Kasumi-1 (cell line): Measurements from ENCODE around the gene MRPS18A.
"Not testable (repeated sequence)": the region's sequence is repeated elsewhere in the genome, so short reads cannot be mapped to it uniquely, and the experiment has no call there.

ENCODE experiments used
- DNase-seq, 2 experiments: peaks; one replicate each; lab custom pipeline; 2025; lab: John Stamatoyannopoulos, UW

MRPS18A gene

GRCh38 chr6:43717389-43717788, 29.8 kb upstream of the MRPS18A start:
- DNase-seq = no peak

- no peak for DNase-seq
Measured at GRCh38 chr6:43716099-43716498, 28.5 kb upstream of the MRPS18A start.

GRCh38 chr6:43715056-43715788, 27.6 kb upstream of the MRPS18A start:
- DNase-seq = no peak

- DNase-seq = no peak
Measured at GRCh38 chr6:43714311-43715055, 26.9 kb upstream of the MRPS18A start.

- no peak for DNase-seq
Measured at GRCh38 chr6:43713643-43714310, 26.2 kb upstream of the MRPS18A start.

- no peak for DNase-seq
Measured at GRCh38 chr6:43712579-43712978, 25.0 kb upstream of the MRPS18A start.

GRCh38 chr6:43710576-43710975, 23.0 kb upstream of the MRPS18A start:
- DNase-seq = no peak

- no peak for DNase-seq
Measured at GRCh38 chr6:43709654-43710303, 22.2 kb upstream of the MRPS18A start.

GRCh38 chr6:43708860-43709653, 21.5 kb upstream of the MRPS18A start:
- DNase-seq = no peak

- DNase-seq = no peak
Measured at GRCh38 chr6:43707767-43708166, 20.2 kb upstream of the MRPS18A start.

GRCh38 chr6:43707269-43707668, 19.7 kb upstream of the MRPS18A start:
- no peak for DNase-seq

GRCh38 chr6:43706788-43707187, 19.2 kb upstream of the MRPS18A start:
- DNase-seq = no peak

- peak; percentile 76 to 90 for DNase-seq
Measured at GRCh38 chr6:43705996-43706395, 18.4 kb upstream of the MRPS18A start.

- no peak for DNase-seq
Measured at GRCh38 chr6:43703512-43704429, 16.2 kb upstream of the MRPS18A start.

- DNase-seq = no peak
Measured at GRCh38 chr6:43702534-43703440, 15.2 kb upstream of the MRPS18A start.

- no peak for DNase-seq
Measured at GRCh38 chr6:43702171-43702533, 14.6 kb upstream of the MRPS18A start.

GRCh38 chr6:43700939-43701560, 13.5 kb upstream of the MRPS18A start:
- DNase-seq = not testable (repeated sequence)

- no peak for DNase-seq
Measured at GRCh38 chr6:43699564-43700186, 12.1 kb upstream of the MRPS18A start.
